HEK293 (cell line): ENCODE data around the gene ZNF423.

Experiments used
- CTCF ChIA-PET: fragments of 350-600 bp; formaldehyde crosslinking; extraction: SDS; loops from one replicate; lab custom pipeline; 2021; ENCODE audit warnings: antibody characterized with exemption; lab: Yijun Ruan, JAX
- POLR2A ChIA-PET: fragments of 300-600 bp; formaldehyde crosslinking; extraction: SDS; loops from one replicate; lab custom pipeline; 2020; ENCODE audit warnings: antibody characterized with exemption, inconsistent platforms; lab: Yijun Ruan, JAX
- H3K27ac ChIP-seq: fragments of 200-500 bp; sonication (Bioruptor generic); 2 replicates; pipeline ENCODE4 v1.5.1; 2014; ENCODE audit warnings: low read depth, low read length, control low read depth, inconsistent platforms; ENCODE audit errors: extremely low read depth
- H3K36me3 ChIP-seq, 2 experiments: fragments of 200-500 bp in 1 of 2; sonication (Bioruptor generic) in 1 of 2; 1 replicate in 1 of 2; 2 replicates in 1 of 2; pipeline ENCODE4 v1.5.1; 2014 to 2017; ENCODE audit warnings: inconsistent platforms in 2 of 2, low read length in 2 of 2; ENCODE audit not compliant: control insufficient read depth in 2 of 2, insufficient read depth in 1 of 2
- H3K4me1 ChIP-seq: fragments of 200-500 bp; sonication (Bioruptor generic); 2 replicates; pipeline ENCODE4 v1.5.1; 2014; ENCODE audit warnings: mild to moderate bottlenecking, low read length, inconsistent platforms; ENCODE audit not compliant: control insufficient read depth, insufficient read depth
- H3K4me3 ChIP-seq: 2 replicates; pipeline ENCODE4 v1.5.1; 2011; ENCODE audit warnings: low read depth, mild to moderate bottlenecking, control low read depth, low read length, moderate library complexity
- H3K9me3 ChIP-seq: fragments of 200-500 bp; sonication (Bioruptor generic); 2 replicates; pipeline ENCODE4 v1.5.1; 2014; ENCODE audit warnings: low read depth, low read length, inconsistent platforms; ENCODE audit not compliant: control insufficient read depth, insufficient read depth
- KLF1 ChIP-seq: fragments of 450-650 bp; formaldehyde crosslinking; IDR thresholded peaks from 2 replicates; pipeline ENCODE4 v1.5.1; 2016; ENCODE audit warnings: missing biosample characterization, missing genetic modification characterization
- KLF8 ChIP-seq: fragments of 450-650 bp; formaldehyde crosslinking; IDR thresholded peaks from 2 replicates; pipeline ENCODE4 v1.5.1; 2016; ENCODE audit warnings: missing biosample characterization, missing genetic modification characterization
- PRDM4 ChIP-seq: fragments of 450-650 bp; formaldehyde crosslinking; IDR thresholded peaks from 2 replicates; pipeline ENCODE4 v1.5.1; 2017; ENCODE audit warnings: missing biosample characterization, missing genetic modification characterization
- TRIM28 ChIP-seq: IDR thresholded peaks from 2 replicates; pipeline ENCODE4 v1.6.1; 2011; ENCODE audit warnings: low read length, control low read depth, borderline replicate concordance
- YY2 ChIP-seq: fragments of 450-650 bp; formaldehyde crosslinking; IDR thresholded peaks from 2 replicates; pipeline ENCODE4 v1.5.1; 2016; ENCODE audit warnings: missing biosample characterization, missing genetic modification characterization
- ZNF133 ChIP-seq: fragments of 450-650 bp; formaldehyde crosslinking; IDR thresholded peaks from 2 replicates; pipeline ENCODE4 v1.5.1; 2016; ENCODE audit warnings: missing biosample characterization, missing genetic modification characterization
- ZNF157 ChIP-seq: fragments of 450-650 bp; formaldehyde crosslinking; IDR thresholded peaks from 2 replicates; pipeline ENCODE4 v1.5.1; 2016; ENCODE audit warnings: missing biosample characterization, missing genetic modification characterization
- ZNF2 ChIP-seq: fragments of 450-650 bp; formaldehyde crosslinking; IDR thresholded peaks from 2 replicates; pipeline ENCODE4 v1.5.1; 2016; ENCODE audit warnings: missing biosample characterization, missing genetic modification characterization
- ZNF202 ChIP-seq: fragments of 450-650 bp; formaldehyde crosslinking; IDR thresholded peaks from 2 replicates; pipeline ENCODE4 v1.5.1; 2016; ENCODE audit warnings: missing biosample characterization, missing genetic modification characterization, borderline replicate concordance
- ZNF221 ChIP-seq: fragments of 450-650 bp; formaldehyde crosslinking; IDR thresholded peaks from 2 replicates; pipeline ENCODE4 v1.5.1; 2017; ENCODE audit warnings: missing biosample characterization, missing genetic modification characterization, borderline replicate concordance
- ZNF391 ChIP-seq: fragments of 450-650 bp; formaldehyde crosslinking; IDR thresholded peaks from 2 replicates; pipeline ENCODE4 v1.5.1; 2016; ENCODE audit warnings: low read depth, missing biosample characterization, missing genetic modification characterization, borderline replicate concordance
- ZNF501 ChIP-seq: fragments of 450-650 bp; formaldehyde crosslinking; IDR thresholded peaks from 2 replicates; pipeline ENCODE4 v1.5.1; 2016; ENCODE audit warnings: missing biosample characterization, missing genetic modification characterization
- ZNF560 ChIP-seq: fragments of 450-650 bp; formaldehyde crosslinking; IDR thresholded peaks from 2 replicates; pipeline ENCODE4 v1.5.1; 2017; ENCODE audit warnings: missing biosample characterization, missing genetic modification characterization, borderline replicate concordance
- ZNF561 ChIP-seq: fragments of 450-650 bp; IDR thresholded peaks from 2 replicates; pipeline ENCODE4 v1.5.1; 2018; ENCODE audit warnings: missing biosample characterization, missing genetic modification characterization, borderline replicate concordance
- ZNF585B ChIP-seq: fragments of 450-650 bp; formaldehyde crosslinking; IDR thresholded peaks from 2 replicates; pipeline ENCODE4 v1.5.1; 2016; ENCODE audit warnings: missing biosample characterization, missing genetic modification characterization
- ZNF596 ChIP-seq: fragments of 450-650 bp; IDR thresholded peaks from 2 replicates; pipeline ENCODE4 v1.5.0; 2018; ENCODE audit warnings: missing biosample characterization, mild to moderate bottlenecking, missing genetic modification characterization, moderate library complexity
- ZNF621 ChIP-seq: fragments of 450-650 bp; formaldehyde crosslinking; IDR thresholded peaks from 2 replicates; pipeline ENCODE4 v1.5.1; 2017; ENCODE audit warnings: missing biosample characterization, missing genetic modification characterization
- ZNF654 ChIP-seq: fragments of 450-650 bp; formaldehyde crosslinking; IDR thresholded peaks from 2 replicates; pipeline ENCODE4 v1.5.1; 2016; ENCODE audit warnings: low read depth, missing biosample characterization, missing genetic modification characterization
- ZNF768 ChIP-seq: fragments of 450-650 bp; formaldehyde crosslinking; IDR thresholded peaks from 2 replicates; pipeline ENCODE4 v1.5.1; 2018; ENCODE audit warnings: missing biosample characterization, mild to moderate bottlenecking, missing genetic modification characterization
- ZNF791 ChIP-seq: fragments of 450-650 bp; formaldehyde crosslinking; IDR thresholded peaks from 2 replicates; pipeline ENCODE4 v1.5.1; 2016; ENCODE audit warnings: missing biosample characterization, missing genetic modification characterization
- ZXDB ChIP-seq: fragments of 450-650 bp; formaldehyde crosslinking; IDR thresholded peaks from 2 replicates; pipeline ENCODE4 v1.5.1; 2016; ENCODE audit warnings: missing biosample characterization, missing genetic modification characterization
- TF ChIP-seq, protein P1 (sequence below): fragments of 450-650 bp; formaldehyde crosslinking; IDR thresholded peaks from 2 replicates; pipeline ENCODE4 v1.5.1; 2016; ENCODE audit warnings: missing biosample characterization, missing genetic modification characterization

ZNF423 gene

DNA sequence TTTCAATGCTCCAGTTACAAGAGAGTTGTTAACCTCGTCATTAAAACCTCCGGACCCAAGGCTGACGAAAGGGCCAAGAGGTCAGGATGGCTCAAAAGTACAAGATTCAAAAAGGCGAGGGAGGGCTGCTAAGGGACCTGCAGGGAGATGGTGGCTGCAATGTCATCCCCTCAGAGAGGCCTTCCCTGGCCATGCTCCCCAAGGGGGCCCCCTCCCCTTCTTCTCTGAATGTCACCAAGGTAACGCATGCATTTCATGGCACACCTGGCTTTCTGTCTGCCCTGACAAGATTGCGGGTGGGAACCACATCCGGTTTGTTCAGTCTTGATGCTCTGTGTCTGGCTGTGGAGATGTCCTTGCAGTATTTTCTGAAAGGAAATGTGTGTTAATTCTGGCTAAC lies 392.4 kb downstream of the ZNF423 start:
- ChIA-PET POLR2A (no interaction called here), CTCF (interaction anchor here (0.7 kb wide), 1 partner anchor 835 kb away, joined by 5 read pairs; no protein-coding TSS in a partner anchor)
- no peaks in the 10 kb centered on the region for H3K36me3 ChIP-seq
- no peak overlapping the region for H3K4me3 ChIP-seq
- TF ChIP-seq ZNF391 (tag by site-specific recombination) (no peak), ZNF791 (tag by site-specific recombination) (no peak), KLF8 (no peak), YY2 (tag by site-specific recombination) (no peak), ZNF202 (no peak), ZNF768 (tag by site-specific recombination) (no peak)
- H3K4me1 ChIP-seq: no peaks in the 10 kb centered on the region
- H3K27ac ChIP-seq: no peak overlapping the region
- H3K9me3 ChIP-seq: no peaks in the 10 kb centered on the region

GRCh38 chr16:49462989-49463371 lies 392.9 kb downstream of the ZNF423 start:
- no peak overlapping the region for H3K4me3 ChIP-seq
- H3K4me1 ChIP-seq: no peaks in the 10 kb centered on the region
- H3K27ac ChIP-seq: no peak overlapping the region
- ChIA-PET CTCF (interaction anchor here (0.7 kb wide), 1 partner anchor 834 kb away, joined by 5 read pairs; no protein-coding TSS in a partner anchor), POLR2A (no interaction called here)
- H3K9me3 ChIP-seq: no peaks in the 10 kb centered on the region
- TF ChIP-seq ZNF221 (tag by site-specific recombination) (no peak), TRIM28 (no peak), ZNF2 (no peak), ZNF654 (no peak), KLF1 (tag by site-specific recombination) (no peak), PRDM4 (tag by site-specific recombination) (no peak), YY2 (tag by site-specific recombination) (no peak), ZNF596 (no peak), ZNF560 (tag by site-specific recombination) (no peak), ZNF501 (tag by site-specific recombination) (no peak), ZXDB (tag by site-specific recombination) (no peak), ZNF585B (tag by site-specific recombination) (no peak), ZNF133 (no peak), ZNF157 (tag by site-specific recombination) (no peak), ZNF621 (tag by site-specific recombination) (no peak), ZNF561 (tag by site-specific recombination) (no peak)
- TF ChIP-seq, protein P1, sequence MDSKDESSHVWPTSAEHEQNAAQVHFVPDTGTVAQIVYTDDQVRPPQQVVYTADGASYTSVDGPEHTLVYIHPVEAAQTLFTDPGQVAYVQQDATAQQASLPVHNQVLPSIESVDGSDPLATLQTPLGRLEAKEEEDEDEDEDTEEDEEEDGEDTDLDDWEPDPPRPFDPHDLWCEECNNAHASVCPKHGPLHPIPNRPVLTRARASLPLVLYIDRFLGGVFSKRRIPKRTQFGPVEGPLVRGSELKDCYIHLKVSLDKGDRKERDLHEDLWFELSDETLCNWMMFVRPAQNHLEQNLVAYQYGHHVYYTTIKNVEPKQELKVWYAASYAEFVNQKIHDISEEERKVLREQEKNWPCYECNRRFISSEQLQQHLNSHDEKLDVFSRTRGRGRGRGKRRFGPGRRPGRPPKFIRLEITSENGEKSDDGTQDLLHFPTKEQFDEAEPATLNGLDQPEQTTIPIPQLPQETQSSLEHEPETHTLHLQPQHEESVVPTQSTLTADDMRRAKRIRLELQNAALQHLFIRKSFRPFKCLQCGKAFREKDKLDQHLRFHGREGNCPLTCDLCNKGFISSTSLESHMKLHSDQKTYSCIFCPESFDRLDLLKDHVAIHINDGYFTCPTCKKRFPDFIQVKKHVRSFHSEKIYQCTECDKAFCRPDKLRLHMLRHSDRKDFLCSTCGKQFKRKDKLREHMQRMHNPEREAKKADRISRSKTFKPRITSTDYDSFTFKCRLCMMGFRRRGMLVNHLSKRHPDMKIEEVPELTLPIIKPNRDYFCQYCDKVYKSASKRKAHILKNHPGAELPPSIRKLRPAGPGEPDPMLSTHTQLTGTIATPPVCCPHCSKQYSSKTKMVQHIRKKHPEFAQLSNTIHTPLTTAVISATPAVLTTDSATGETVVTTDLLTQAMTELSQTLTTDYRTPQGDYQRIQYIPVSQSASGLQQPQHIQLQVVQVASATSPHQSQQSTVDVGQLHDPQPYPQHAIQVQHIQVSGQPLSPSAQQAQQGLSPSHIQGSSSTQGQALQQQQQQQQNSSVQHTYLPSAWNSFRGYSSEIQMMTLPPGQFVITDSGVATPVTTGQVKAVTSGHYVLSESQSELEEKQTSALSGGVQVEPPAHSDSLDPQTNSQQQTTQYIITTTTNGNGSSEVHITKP (tag by site-specific recombination): no peak
- TF ChIP-seq, all 188 proteins: peak for 0
- no peaks in the 10 kb centered on the region for H3K36me3 ChIP-seq
